Ishikawa (cell line): ENCODE results near the gene CAGE1.

Experiments
- CEBPB ChIP-seq: IDR thresholded peaks from 2 replicates; pipeline ENCODE4 v1.6.1; 2012
- EGR1 ChIP-seq: IDR thresholded peaks from 2 replicates; pipeline ENCODE4 v1.6.1; 2012
- EP300 ChIP-seq: IDR thresholded peaks from 2 replicates; pipeline ENCODE4 v1.6.1; 2012; ENCODE audit warnings: borderline replicate concordance
- MAX ChIP-seq: IDR thresholded peaks from 2 replicates; pipeline ENCODE4 v1.6.1; 2012
- RAD21 ChIP-seq: IDR thresholded peaks from 2 replicates; pipeline ENCODE4 v1.6.1; 2012; ENCODE audit warnings: low read depth
- REST ChIP-seq: IDR thresholded peaks from 2 replicates; pipeline ENCODE4 v1.6.1; 2012; ENCODE audit warnings: low read depth, mild to moderate bottlenecking
- TAF1 ChIP-seq: IDR thresholded peaks from 2 replicates; pipeline ENCODE4 v1.6.1; 2012; ENCODE audit warnings: low read depth, mild to moderate bottlenecking
- TEAD4 ChIP-seq: IDR thresholded peaks from 2 replicates; pipeline ENCODE4 v1.6.1; 2012
- USF1 ChIP-seq: IDR thresholded peaks from 2 replicates; pipeline ENCODE4 v1.6.1; 2012
- YY1 ChIP-seq: IDR thresholded peaks from 2 replicates; pipeline ENCODE4 v1.6.1; 2012; ENCODE audit warnings: low read depth
- ZBTB7A ChIP-seq: IDR thresholded peaks from 2 replicates; pipeline ENCODE4 v1.6.1; 2012; ENCODE audit warnings: low read depth

GRCh38 chr6:7324520-7324919 is 65.0 kb downstream of the CAGE1 start:
- TF ChIP-seq USF1 (no peak), MAX (no peak), RAD21 (no peak), EP300 (no peak), YY1 (no peak), CEBPB (no peak), EGR1 (no peak), ZBTB7A (no peak), REST (no peak), TEAD4 (no peak), TAF1 (no peak)
